D721Med (cell line): ENCODE data around the gene SYMPK.
A peak's percentile ranks its signal among the peaks of the same experiment; 100 is the strongest.
"Not testable (repeated sequence)": the region's sequence is repeated elsewhere in the genome, so short reads cannot be mapped to it uniquely, and the experiment has no call there.

Experiments
- DNase-seq: peaks from one replicate; pipeline ENCODE4 v3.0.0; 2011; ENCODE audit warnings: low spot score; ENCODE audit not compliant: insufficient read length
- FAIRE-seq: peaks from 2 replicates; lab custom pipeline; 2011; peaks lifted over from hg19 to GRCh38; lab: Jason Lieb, UNC
- TF ChIP-seq, protein P1 (sequence below): IDR thresholded peaks from 2 replicates; pipeline ENCODE4 v1.5.1; 2012; ENCODE audit warnings: mild to moderate bottlenecking, control low read depth; ENCODE audit not compliant: insufficient read depth; ENCODE audit errors: missing control alignments

SYMPK gene

DNA sequence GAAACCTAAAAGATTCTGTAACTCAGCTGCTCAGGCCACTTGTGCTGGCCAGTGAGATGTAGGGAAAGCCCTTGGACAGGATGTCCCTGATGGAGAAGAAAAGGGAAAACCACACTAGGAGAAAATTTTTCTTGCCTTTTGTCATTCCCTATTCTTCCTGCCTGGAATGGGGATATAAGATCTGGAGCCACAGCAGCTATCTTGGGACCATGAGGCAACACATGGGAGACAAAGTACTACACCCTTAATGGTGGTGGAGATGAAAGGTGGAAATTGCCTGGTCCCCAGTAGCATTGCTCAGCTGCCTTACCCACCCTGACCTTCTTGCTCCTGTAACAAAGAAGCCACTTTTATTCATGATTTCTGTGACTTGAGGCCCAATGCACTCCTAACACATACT lies 57.2 kb downstream of the SYMPK start:
- TF ChIP-seq, protein P1, sequence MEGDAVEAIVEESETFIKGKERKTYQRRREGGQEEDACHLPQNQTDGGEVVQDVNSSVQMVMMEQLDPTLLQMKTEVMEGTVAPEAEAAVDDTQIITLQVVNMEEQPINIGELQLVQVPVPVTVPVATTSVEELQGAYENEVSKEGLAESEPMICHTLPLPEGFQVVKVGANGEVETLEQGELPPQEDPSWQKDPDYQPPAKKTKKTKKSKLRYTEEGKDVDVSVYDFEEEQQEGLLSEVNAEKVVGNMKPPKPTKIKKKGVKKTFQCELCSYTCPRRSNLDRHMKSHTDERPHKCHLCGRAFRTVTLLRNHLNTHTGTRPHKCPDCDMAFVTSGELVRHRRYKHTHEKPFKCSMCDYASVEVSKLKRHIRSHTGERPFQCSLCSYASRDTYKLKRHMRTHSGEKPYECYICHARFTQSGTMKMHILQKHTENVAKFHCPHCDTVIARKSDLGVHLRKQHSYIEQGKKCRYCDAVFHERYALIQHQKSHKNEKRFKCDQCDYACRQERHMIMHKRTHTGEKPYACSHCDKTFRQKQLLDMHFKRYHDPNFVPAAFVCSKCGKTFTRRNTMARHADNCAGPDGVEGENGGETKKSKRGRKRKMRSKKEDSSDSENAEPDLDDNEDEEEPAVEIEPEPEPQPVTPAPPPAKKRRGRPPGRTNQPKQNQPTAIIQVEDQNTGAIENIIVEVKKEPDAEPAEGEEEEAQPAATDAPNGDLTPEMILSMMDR, result no peak
- FAIRE-seq (no peak), DNase-seq (no peak)

DNA sequence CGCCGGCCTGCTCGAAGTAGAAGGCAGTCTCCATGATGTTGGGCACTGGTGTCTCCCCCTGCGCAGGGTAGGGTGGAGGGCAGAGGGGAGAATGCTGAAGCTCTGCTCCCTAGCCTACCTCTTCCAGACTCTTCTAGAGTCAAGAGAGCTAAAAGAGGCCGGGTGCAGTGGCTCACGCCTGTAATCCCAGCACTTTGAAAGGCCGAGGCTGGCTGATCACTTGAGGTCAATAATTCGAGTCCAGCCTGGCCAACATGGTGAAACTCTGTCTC lies 58.1 kb downstream of the SYMPK start:
- DNase-seq (no peak), FAIRE-seq (no peak)
- TF ChIP-seq, protein P1, result no peak

DNA sequence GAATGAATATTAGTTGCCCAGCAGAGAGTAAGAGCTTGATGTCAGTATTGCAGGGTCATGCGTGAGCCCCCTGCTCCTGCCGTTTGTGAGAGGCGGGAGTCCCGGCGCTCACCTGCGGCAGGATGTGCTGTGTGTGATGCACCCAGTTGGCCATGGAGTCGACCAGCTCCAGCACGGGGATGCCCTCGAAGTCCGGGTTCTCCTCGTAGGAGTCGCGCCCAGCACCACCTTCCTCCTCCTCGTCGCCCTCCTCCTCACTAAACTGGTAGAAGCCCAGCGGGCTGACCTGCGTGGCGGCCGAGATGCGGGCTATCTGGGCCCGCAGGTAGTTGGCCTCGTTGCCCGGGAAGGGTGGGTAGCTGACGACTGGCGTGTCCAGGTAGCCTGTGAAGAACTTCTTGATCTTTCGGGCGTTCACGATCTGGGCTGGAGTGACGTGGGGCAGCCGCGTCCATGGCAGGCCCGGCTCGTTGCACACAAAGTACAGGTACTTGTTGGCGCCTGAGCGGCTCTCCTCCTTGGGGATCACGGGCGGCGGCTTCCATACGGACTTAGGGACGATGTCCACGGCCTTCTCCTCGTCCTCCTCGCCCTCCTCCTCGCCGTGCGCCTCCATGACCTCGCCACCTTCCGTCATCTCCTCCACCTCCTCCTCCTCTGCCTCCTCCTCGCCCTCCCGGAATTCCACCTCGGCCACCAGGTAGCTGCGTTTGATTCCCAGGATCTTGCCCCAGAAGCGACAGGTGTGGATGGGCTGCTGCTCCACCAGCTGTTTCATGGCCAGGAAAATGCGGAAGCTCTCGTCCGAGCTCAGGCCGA lies 58.6 kb downstream of the SYMPK start:
- FAIRE-seq (no peak), DNase-seq (no peak)
- TF ChIP-seq, protein P1, result no peak

DNA sequence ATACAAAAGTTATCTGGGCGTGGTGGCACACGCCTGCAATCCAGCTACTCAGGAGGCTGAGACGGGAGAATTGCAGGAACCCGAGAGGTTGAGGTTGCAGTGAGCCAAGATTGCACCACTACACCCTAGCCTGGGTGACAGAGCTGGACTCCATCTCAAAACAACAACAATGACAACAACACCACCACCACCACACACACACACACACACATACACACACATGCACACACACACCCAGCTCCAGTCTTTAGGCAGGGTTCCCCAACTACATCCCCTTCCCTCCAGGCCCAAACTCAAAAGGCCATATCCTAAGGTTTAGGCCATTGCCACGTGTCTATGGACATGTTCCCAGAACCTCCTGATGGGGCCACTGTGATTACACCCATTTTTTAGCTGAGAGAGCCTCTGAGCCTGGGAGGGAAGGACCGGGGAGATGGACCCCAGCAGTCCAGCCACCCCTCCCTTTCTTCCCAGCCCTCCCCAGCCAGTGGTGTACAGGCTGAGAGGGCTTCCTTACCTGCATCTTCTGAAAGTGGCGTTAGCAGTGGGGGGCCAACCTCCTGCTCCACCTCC lies 61.3 kb downstream of the SYMPK start:
- DNase-seq (no peak), FAIRE-seq (no peak)
- TF ChIP-seq, protein P1, result no peak

DNA sequence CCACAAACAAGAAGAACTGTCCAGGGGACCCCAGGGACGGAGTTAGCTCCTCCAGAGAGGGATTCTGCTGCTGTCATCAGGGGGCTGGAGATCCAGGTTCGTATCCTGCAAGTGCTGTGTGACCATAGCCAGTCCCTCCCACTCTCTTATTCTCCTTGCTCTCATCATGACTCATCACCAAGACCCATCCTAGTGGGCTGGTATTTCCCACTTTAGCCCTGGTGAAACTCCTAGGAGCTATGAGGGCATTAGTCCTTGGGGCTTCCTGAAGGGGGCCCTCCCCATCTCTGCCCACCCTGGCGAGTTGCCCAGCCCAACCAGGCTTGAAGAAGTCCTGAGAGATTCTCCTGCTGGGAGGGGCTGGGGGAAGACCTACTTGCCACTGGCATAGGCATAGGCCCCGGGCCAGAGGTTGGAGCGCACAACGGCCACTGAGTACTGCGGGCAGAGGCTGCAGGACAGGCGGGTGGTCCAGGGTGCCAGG lies 62.8 kb downstream of the SYMPK start:
- TF ChIP-seq, protein P1, result no peak
- FAIRE-seq (no peak), DNase-seq (no peak)

DNA sequence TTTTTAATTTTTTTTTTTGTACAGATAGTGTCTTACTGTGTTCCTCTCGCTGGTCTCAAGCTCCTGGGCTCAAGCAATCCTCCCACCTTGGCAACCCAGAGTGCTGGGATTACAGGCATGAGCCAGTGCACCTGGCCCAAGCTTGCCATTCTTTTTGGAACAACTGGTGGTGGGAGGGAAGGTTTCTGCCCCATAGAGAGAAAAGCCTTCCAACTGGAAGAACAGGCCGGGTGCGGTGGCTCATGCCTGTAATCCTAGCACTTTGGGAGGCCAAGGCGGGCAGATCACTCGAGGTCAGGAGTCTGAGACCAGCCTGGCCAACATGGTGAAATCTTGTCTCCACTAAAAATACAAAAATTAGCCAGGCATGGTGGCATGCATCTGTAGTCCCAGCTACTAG lies 63.4 kb downstream of the SYMPK start:
- DNase-seq, FAIRE-seq: not testable (repeated sequence)

DNA sequence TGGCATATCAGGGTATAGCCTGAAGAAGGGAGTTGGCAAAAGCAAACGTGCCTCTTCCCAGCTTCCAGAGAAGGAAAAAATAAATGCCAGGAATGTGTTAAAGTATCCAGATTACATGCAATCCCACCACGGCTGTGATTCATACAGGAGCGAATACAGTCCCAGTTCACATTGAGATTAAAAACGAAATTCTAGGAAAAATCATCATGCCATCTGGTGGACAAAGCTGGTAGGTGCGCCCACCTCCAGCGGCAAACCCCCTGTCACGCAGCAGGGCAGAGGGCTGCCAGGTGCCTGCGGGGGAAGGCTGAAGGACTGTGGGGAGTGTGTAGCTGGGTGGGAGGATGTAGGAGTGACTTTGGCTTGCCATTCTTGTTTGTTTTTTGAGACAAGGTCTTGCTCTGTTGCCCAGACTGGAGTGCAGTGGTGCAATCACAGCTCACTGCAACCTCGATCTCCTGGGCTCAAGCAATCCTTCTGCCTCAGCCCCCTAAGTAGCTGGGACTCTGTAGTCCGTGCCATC lies 63.9 kb downstream of the SYMPK start:
- DNase-seq (peak; percentile 70), FAIRE-seq (peak; percentile 89)
- TF ChIP-seq, protein P1, result peak; percentile 72
